Measurements from ENCODE around the gene HIVEP3.

HIVEP3 gene

GRCh38 chr1:41487126-41488039 is 431.3 kb downstream of the HIVEP3 start:
- no peak for DNase-seq

- no peak for DNase-seq
Observed at GRCh38 chr1:41486371-41487125, 432.2 kb downstream of the HIVEP3 start.

GRCh38 chr1:41486053-41486370 is 432.7 kb downstream of the HIVEP3 start:
- no peak for DNase-seq

- no peak for DNase-seq
Observed at GRCh38 chr1:41485605-41486004, 433.1 kb downstream of the HIVEP3 start.

- no peak for DNase-seq
Observed at GRCh38 chr1:41484402-41485241, 434.1 kb downstream of the HIVEP3 start, which contains the start of gene EDN2. Gene EDN2 (minus strand): TSS chr1:41484683. CDS start chr1:41484601, 82 bp downstream.

- DNase-seq, result no peak
Observed at GRCh38 chr1:41483960-41484401, 434.7 kb downstream of the HIVEP3 start.

- DNase-seq, result no peak
Observed at GRCh38 chr1:41483001-41483850, 435.5 kb downstream of the HIVEP3 start.

- DNase-seq, result no peak
Observed at GRCh38 chr1:41482001-41482765, 436.5 kb downstream of the HIVEP3 start.

- DNase-seq, result no peak
Observed at GRCh38 chr1:41481109-41481775, 437.5 kb downstream of the HIVEP3 start.

GRCh38 chr1:41480204-41481108 is 438.3 kb downstream of the HIVEP3 start:
- no peak for DNase-seq

GRCh38 chr1:41479808-41480160 is 438.9 kb downstream of the HIVEP3 start:
- DNase-seq, result no peak

- no peak for DNase-seq
Observed at GRCh38 chr1:41479000-41479807, 439.5 kb downstream of the HIVEP3 start.

- DNase-seq, result no peak
Observed at GRCh38 chr1:41478118-41478748, 440.5 kb downstream of the HIVEP3 start.

GRCh38 chr1:41476807-41477361 is 441.8 kb downstream of the HIVEP3 start:
- no peak for DNase-seq

- DNase-seq, result no peak
Observed at GRCh38 chr1:41475859-41476567, 442.7 kb downstream of the HIVEP3 start.

GRCh38 chr1:41475346-41475745 is 443.4 kb downstream of the HIVEP3 start:
- DNase-seq, result no peak
